ENCODE results near the gene PRKCA.

Gene PRKCA

GRCh38 chr17:66444031-66444430 lies 141.6 kb downstream of the PRKCA start:
- Histone ChIP-seq H3K27ac (no peak overlapping the region), H3K36me3 (replicated peaks) (no peaks in the 10 kb centered on the region), H3K27me3 (replicated peaks) (no peaks in the 10 kb centered on the region), H3K4me3 (ENCODE audit: low read depth, low read length) (no peak overlapping the region)
- in situ Hi-C loops (cut with HindIII; ENCODE audit: low pct_ligation_motif_present, low sequenced_read_pairs): no loop called here
- DNase-seq: no peak
- TF ChIP-seq, protein P1, sequence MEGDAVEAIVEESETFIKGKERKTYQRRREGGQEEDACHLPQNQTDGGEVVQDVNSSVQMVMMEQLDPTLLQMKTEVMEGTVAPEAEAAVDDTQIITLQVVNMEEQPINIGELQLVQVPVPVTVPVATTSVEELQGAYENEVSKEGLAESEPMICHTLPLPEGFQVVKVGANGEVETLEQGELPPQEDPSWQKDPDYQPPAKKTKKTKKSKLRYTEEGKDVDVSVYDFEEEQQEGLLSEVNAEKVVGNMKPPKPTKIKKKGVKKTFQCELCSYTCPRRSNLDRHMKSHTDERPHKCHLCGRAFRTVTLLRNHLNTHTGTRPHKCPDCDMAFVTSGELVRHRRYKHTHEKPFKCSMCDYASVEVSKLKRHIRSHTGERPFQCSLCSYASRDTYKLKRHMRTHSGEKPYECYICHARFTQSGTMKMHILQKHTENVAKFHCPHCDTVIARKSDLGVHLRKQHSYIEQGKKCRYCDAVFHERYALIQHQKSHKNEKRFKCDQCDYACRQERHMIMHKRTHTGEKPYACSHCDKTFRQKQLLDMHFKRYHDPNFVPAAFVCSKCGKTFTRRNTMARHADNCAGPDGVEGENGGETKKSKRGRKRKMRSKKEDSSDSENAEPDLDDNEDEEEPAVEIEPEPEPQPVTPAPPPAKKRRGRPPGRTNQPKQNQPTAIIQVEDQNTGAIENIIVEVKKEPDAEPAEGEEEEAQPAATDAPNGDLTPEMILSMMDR (IDR thresholded peaks at IDR 0.05; ENCODE audit: low read depth, low read length, missing control alignments): no peak

- no peaks in the 10 kb centered on the region for H3K36me3 ChIP-seq (replicated peaks)
- H3K4me3 ChIP-seq (ENCODE audit: low read depth, low read length): no peak overlapping the region
- H3K27me3 ChIP-seq (replicated peaks): no peaks in the 10 kb centered on the region
- TF ChIP-seq, protein P1 (IDR thresholded peaks at IDR 0.05; ENCODE audit: low read depth, low read length, missing control alignments): no peak
- no peak overlapping the region for H3K27ac ChIP-seq
- DNase-seq: no peak
- in situ Hi-C loops (cut with HindIII; ENCODE audit: low pct_ligation_motif_present, low sequenced_read_pairs): no loop called here
These were observed 142.8 kb downstream of the PRKCA start for GRCh38 chr17:66445229-66445628.

DNA sequence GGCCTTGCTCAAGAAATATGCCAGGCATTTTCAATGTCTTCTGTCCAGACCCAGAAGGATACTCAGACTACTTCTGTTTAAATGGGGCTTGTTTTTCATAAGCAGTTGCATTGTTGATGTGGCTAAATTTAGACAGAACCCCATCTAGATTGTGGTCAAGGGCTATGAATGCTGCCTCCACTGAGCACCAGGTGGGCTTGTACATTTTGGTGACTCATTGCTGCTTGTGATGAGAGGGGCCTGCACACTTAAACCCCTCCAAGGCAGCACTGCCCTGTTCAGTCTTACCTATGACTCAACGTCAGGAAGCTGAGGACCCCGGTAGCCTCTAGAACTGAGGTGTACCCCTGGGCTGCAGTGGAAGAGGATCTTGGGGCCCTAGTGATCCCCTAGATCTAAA lies 144.0 kb downstream of the PRKCA start:
- H3K27ac ChIP-seq: no peak overlapping the region
- no peak overlapping the region for H3K4me3 ChIP-seq (ENCODE audit: low read depth, low read length)
- no peaks in the 10 kb centered on the region for H3K27me3 ChIP-seq (replicated peaks)
- TF ChIP-seq, protein P1 (IDR thresholded peaks at IDR 0.05; ENCODE audit: low read depth, low read length, missing control alignments): no peak
- DNase-seq: no peak
- in situ Hi-C loops (cut with HindIII; ENCODE audit: low pct_ligation_motif_present, low sequenced_read_pairs): no loop called here
- H3K36me3 ChIP-seq (replicated peaks): no peaks in the 10 kb centered on the region

GRCh38 chr17:66447159-66447558 lies 144.7 kb downstream of the PRKCA start:
- H3K4me3 ChIP-seq (ENCODE audit: low read depth, low read length): no peak overlapping the region
- TF ChIP-seq, protein P1 (IDR thresholded peaks at IDR 0.05; ENCODE audit: low read depth, low read length, missing control alignments): no peak

GRCh38 chr17:66448026-66448639 lies 145.7 kb downstream of the PRKCA start:
- no peaks in the 10 kb centered on the region for H3K27me3 ChIP-seq (replicated peaks)
- no peak overlapping the region for H3K4me3 ChIP-seq (ENCODE audit: low read depth, low read length)
- no peak for DNase-seq
- no peaks in the 10 kb centered on the region for H3K36me3 ChIP-seq (replicated peaks)
- H3K27ac ChIP-seq: no peak overlapping the region
- TF ChIP-seq, protein P1 (IDR thresholded peaks at IDR 0.05; ENCODE audit: low read depth, low read length, missing control alignments): no peak
- in situ Hi-C loops (cut with HindIII; ENCODE audit: low pct_ligation_motif_present, low sequenced_read_pairs): no loop called here

More at GRCh38 chr17:66447159-66447558, 144.7 kb downstream of the PRKCA start:
- in situ Hi-C loops (cut with HindIII; ENCODE audit: low pct_ligation_motif_present, low sequenced_read_pairs): no loop called here
- Histone ChIP-seq H3K36me3 (replicated peaks) (no peaks in the 10 kb centered on the region), H3K27ac (no peak overlapping the region), H3K27me3 (replicated peaks) (no peaks in the 10 kb centered on the region)
- no peak for DNase-seq

GRCh38 chr17:66449418-66449977 lies 147.1 kb downstream of the PRKCA start:
- no peak for DNase-seq
- TF ChIP-seq, protein P1 (IDR thresholded peaks at IDR 0.05; ENCODE audit: low read depth, low read length, missing control alignments): no peak
- H3K27me3 ChIP-seq (replicated peaks): no peaks in the 10 kb centered on the region
- no peak overlapping the region for H3K4me3 ChIP-seq (ENCODE audit: low read depth, low read length)
- in situ Hi-C loops (cut with HindIII; ENCODE audit: low pct_ligation_motif_present, low sequenced_read_pairs): no loop called here
- no peak overlapping the region for H3K27ac ChIP-seq
- no peaks in the 10 kb centered on the region for H3K36me3 ChIP-seq (replicated peaks)

Data from brain microvascular endothelial cell (primary cell).